Putamen (tissue), 1 donor: Measurements from ENCODE around the gene CDKN2A.

Source experiments
- DNase-seq: peaks from one replicate; pipeline ENCODE4 v3.0.0-alpha.2; 2016; ENCODE audit warnings: low spot score

The CDKN2A gene

DNA sequence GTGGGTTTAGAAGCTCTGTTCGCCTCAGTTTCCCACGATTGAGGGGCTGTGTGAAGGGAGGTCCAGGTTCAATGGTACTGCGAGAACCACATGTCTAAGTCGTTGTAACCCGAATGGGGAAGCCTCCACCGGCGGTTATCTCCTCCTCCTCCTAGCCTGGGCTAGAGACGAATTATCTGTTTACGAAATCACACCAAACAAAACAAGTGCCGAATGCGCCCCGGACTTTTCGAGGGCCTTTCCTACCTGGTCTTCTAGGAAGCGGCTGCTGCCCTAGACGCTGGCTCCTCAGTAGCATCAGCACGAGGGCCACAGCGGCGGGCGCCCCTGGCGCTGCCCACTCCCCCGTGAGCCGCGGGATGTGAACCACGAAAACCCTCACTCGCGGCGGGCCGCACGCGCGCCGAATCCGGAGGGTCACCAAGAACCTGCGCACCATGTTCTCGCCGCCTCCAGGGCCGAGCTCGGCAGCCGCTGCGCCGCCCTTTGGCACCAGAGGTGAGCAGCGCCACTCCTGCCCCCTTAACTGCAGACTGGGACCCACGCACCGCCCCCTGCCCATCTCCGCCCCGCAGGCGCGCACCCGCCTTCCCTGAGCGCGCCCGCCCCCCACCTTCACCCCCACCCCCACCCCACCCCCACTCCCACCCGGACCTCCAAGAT lies at the start of gene CDKN2A:
Gene CDKN2A, minus strand, starts transcription at position 500 of the 663 bp plus-strand sequence.
- DNase-seq = no peak

DNA sequence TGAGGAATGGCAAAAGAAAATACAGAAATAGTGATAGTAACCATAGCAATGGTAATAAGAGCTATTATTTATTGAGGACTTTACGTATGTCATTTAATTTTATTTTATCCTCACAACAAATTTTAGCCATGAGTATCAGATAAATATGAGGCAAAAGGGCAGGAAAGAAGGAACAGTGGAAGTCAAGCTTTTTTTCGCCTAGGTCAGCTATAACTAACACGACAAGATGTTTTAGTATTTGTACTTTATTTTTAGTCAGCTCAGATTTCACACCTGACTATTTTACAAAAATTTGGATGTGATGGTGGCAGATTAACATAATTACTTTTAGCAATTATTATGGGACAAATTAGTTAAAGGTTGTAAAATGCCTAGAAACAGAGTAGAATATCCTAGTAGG lies 49.7 kb upstream of the CDKN2A start:
- no peak for DNase-seq

DNA sequence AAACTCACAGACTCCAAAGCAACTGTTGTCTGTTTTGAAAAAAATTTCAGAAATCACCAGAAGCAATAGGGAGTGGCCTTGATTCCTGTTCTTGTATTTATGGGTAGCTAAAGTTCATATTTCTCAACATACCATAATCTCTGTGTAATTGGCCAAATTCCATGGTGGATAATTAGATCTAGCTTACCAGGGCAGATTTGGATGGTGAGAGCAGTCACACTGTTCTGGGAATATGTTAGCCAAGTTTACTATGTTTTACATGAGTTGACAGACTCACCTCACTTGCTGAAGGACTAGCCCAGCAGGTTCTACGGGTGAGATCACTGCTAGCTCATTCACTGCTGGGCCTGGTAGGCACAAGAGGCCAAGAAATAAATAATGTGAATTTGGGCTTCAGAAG lies 47.6 kb upstream of the CDKN2A start:
- DNase-seq = no peak

DNA sequence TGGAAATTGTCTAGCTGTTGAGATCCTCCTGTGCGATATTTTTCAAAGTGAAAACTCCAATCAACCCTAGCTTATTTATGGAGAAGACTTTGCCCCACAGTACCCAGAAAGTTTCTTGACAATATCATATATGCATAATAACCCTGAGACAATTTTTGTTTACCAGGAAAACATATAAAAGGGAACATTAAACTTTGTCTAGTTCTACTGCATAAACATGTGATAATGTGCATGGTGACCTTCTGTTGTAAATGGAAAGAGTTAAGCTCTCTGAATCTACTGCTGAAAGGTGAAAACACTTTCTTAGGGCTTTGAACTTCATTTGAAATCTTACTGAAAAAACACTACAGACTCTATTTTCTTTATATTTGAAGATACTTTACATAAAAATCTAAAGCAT lies 47.2 kb upstream of the CDKN2A start:
- no peak for DNase-seq

DNA sequence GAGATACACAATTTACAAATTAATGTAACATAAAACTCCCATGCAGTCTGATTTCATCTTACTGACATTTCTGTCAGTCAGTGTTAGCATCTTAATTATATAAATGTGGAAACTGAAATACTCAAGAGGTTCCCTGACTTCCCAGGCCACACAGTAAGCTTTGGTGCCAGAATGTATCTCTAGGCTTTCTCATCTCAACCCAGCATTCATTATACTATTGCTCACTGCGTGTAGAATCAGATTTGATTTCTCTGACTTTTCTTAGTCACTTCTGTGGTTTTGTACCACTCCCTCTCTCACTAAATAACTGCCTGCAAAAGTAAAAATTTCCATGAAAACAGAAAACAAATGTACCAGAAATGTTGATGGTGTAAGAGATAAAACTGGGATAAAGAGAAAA lies 46.6 kb upstream of the CDKN2A start:
- no peak for DNase-seq

DNA sequence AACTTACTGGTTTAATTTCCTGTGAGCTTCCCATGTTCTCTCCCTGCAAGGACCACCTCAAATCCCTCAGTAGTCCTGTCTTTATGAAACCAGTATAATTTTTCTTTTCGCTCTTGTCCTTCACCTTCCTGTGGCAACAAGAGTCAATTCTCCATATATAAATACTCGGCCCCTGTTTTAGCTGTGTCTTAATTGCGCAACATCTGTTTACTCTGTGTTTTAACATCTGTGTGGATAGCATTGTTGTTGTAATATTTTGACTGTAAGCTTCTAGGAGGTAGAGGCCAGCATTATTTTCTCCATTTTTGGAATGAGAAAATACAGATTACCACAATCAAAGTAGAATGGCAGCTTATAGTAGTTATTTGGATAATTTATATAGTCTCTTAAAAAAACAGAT lies 45.1 kb upstream of the CDKN2A start:
- DNase-seq = no peak

DNA sequence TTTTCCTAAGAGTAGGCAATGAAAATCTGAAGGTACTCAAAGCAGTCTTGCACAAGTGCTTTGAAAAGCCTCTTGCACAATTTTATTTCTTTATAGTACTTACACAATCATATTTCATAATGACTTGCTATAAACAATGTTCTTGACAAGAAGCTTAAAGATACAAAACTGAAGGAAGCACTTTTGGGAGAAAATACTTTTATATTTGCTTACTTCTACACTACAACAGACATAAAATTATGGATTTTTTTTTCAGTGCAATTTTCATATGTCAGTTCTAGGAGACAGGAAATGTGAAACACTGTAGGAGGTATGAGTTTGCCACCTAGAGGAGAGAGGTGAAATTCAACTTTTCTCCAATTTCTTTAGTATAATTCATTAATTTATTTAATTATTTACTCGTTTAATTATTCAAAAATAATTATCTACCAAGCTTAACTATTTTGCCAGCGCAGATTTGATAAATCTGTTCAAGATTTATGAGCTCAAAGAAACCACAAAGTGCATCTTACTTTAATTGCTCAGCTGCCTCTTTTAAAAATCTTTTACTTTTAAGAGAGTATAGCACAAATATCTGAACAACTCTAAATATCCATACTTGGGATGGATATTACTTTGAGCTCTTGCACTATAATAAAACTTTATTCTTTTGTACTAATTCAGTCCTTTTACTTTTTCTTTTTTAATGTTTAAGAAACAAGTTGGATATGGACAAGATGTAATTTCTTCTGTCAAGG lies 43.9 kb upstream of the CDKN2A start:
- DNase-seq = no peak

DNA sequence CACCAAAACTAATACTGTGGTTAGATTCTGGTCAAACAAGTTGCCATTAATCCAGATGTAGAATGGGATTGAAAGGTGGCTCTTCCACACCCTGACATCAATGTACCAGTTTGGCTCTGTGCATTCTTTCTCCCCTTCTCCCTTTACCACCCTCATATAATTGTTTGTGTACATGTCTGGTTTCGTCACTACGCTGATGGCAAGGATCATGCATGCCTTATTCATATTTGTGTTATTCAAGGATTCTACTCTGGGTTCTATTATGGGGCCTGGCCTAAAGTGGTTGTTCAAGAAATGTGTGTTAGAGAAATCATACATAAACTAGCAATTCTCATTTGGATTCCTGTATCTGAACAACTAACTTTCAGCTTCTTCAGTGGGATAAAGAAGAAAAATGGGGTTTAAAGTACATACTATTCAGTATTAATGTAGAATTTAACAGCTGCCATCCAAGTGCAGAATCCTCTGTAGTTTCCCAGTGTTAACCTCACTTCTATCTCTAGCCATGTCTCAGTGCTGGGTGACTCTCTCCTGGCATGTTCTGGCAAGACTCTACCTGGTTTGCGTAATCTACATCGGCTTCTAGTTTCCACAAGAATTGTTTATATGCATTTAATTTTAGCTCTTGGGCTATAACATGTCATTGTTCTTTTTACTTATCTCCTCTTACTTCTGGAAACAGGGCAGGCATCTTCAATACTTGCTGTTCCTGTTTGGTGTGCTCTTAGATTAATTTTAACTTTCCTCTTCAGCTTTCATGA lies 42.9 kb upstream of the CDKN2A start:
- DNase-seq = no peak

DNA sequence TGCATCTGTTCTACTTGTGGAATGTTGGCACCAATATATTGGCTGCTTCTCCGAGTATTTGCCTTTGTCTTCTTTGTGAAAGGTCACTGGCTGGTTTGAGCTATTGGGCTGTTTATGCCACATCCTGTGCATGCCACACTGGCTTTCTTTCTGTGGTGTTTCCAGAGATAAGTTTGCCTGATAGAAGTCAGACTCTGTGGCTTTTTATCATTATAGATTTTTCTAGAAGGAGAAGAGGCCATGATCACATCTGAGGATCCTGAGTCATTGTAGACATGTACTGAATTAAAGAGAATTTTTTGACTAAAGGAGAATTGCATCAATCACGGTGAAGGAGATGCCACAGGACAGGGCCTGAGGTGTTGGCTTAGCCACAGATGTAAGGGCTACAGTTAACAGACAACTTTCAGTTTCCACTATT lies 41.4 kb upstream of the CDKN2A start:
- no peak for DNase-seq

DNA sequence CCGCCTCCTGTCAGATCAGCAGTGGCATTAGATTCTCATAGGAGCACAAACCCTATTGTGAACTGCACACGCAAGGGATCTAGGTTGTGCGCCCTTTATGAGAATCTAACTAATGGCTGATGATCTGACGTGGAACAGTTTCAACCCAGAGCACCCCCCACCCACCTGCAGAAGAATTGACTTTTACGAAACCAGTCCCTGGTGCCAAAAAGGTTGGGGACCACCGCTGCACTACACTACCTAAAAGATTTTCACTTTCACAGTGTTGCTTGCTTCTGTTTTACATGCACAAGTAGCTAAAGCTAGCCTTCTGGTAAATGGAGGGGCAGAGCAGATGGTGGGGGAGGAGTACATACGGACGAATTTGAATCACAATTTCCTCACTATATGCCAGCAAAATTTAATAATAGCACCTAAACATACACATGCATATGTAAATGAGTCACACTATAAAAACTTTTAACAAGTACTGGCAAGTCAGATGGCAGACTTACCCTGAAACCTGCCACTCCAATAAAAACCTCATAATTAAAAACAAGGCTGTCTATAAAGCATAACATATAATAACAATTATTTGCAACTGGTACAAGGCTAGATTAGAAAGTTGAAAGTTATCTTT lies 38.9 kb upstream of the CDKN2A start:
- DNase-seq = no peak

DNA sequence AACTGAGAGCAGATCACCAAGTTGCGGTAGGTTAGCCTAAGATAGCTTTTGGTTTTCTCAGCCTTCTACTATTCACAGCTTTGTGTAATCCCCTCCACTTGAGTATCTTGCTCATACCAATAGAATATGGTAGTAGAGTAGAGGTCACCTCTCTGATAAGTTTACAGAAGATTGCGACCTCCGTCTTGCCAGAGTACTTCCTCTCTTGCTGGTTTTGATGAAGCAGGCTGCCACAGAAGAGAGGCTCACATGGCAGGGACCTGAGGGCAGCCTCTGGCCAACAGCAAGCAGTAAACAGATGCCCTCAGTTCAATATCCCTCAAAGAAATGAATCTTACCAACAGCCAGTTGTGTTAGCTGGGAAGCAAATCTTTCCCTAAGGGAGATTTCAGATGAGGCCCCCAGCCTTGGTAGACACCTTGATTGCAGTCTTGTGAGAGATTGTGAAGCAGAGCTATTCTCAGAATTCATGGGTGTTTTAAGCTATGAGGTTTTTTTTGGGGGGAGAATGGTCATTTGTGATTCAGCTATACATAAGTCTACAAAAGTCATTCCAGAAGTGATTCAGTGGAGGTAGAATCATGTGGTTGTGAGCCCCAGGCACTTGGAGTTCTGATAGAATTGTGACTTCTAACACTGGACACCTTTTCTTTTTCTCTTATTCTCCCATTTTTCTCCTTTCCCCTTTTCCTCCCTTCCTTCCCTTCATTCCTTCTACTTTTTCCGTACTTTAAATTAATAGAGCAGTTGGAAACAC lies 37.6 kb upstream of the CDKN2A start:
- no peak for DNase-seq

DNA sequence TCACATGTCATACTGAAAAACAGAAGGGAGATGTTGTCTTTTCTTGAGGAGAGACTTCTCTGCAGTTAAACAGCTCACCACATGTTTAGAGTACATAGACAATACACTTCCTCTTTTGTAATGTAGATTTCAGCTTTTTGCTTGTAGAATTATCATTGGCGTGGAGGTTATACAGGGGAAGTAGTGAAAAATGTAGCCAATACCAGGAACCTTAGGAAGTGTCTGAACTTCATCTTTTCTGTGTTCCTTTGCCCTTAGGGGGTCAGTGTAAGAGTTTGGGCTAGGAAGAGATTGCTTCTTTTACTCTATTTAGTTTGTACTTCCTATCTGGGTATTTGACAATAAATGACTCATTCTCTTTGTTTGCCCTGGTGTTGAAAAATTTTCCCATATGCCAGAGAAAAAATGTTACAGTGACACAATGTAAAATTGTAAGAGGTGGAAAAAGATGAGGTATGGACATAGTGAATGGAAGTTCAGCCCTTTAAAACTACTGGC lies 36.0 kb upstream of the CDKN2A start:
- DNase-seq = no peak

DNA sequence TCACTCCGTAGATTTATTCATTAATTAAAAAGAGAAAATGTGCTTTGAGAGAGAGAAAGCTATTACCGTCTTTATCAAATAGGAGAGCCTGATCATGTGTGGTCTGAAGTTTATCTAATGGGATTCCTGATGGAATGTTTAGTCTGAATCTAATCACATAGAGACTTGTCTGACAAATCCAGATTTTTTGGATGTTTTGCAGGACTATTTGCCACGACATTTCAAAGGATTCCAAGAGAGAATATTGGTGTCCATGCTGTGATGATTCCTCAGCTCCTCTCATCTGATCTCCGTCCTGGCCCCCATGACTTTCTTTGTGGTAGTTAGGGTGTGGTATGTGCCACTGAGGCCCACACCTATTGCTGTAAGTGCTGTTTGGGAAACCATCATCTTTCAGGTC lies 35.0 kb upstream of the CDKN2A start:
- DNase-seq = no peak

DNA sequence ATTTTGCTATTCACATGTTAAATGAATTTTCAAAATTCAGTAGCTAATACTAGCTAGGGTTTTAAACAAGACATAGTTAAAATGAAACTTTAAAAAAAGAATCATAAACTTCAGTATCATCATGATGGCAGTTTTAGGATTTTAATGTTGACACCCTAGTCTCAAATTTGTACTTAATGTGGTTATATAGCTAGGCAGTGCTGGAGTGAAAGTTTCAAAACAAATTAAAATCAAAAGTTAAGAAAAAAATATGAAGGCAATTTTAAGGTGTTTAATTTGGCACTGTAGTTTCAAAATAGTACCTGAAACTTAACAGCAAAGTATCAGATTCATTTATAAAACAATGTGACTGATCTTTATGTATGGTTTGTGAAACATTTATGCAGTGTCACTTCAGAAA lies 34.2 kb upstream of the CDKN2A start:
- no peak for DNase-seq

DNA sequence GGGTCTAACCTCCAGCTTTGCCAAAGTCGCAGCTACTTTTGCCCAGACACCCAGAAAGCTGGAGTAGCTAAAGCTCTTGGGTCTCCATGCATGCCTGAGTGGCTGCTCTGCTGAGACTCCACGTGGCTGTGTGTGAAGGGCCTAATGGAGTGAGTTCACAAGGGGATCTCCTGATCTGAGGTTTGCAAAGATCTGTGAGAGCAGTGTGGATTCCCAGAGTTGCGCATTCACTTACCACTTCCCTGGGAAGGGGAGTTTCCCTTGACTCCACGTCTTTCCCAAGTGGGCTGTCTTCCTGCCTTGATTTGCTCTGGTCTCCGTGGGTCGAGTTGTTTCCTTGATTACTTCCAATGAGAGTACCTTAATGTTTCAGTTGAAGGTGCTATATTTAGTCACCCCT lies 32.5 kb upstream of the CDKN2A start:
- no peak for DNase-seq

DNA sequence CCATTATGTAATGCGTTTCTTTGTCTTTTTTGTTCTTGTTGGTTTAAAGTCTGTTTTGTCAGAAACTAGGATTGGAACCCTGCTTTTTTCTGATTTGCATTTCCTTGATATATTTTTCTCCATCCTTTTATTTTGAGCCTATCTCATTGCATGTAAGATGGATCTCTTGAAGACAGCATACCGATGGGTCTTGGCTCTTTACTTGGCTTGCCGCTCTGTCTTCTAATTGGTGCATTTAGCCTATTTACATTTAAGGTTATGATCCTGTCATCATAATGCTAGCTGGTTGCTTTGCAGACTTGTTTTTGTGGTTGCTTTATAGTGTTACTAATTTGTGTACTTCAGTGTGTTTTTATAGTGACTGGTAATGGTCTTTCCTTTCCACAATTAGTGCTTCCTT lies 28.2 kb upstream of the CDKN2A start:
- no peak for DNase-seq

DNA sequence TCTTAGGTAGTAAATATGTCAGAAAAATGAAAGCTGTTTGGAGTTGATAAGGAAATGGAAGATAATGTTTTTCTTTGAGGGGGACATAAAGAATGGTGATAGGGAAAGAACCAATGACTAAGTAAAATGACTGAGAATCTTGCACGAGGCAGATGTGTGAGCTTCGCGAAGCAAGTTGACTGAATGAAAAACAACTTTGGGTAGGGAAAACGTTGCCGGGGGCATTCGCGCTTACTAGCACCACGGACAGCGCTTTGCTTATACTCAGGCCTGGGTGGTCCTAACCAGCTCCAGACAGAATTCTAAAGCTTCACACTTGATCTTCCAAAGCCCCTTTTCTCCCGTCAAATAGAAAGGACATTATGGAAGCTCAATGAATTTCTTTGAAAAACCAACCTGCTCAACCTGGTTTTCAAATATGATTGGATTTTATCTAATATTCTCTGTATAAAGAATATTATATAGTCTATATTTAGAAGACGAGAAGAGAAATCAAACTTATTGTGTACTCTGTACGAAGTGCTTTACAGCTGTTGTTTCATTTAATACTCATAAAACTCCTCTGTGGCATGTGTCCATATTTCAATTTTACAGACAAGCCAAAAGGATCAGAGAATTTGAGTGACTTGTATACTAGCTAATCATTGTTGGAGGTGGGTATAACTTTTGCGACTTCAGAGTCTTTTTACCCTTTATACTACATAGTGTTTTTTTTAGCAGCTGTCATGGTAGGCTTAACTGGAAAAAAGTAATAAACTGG lies 16.9 kb upstream of the CDKN2A start:
- no peak for DNase-seq

DNA sequence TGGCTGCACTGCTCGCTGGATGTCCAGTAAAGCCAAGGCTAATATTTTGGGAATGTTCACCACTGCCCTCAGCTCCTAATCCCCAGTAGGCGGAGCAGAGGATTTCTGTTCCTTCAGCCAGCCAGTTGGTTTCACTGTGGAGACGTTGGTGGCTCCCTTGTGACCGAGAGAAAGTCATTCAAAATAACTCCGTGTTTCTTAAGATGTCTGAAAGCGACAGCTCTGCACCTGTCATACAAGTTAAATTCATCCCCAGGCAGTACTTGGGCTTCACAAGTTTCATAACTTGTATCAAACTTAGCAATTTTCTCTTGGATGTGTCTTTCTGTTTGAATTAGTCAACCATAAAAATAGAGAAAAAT lies 15.3 kb upstream of the CDKN2A start:
- DNase-seq = no peak

DNA sequence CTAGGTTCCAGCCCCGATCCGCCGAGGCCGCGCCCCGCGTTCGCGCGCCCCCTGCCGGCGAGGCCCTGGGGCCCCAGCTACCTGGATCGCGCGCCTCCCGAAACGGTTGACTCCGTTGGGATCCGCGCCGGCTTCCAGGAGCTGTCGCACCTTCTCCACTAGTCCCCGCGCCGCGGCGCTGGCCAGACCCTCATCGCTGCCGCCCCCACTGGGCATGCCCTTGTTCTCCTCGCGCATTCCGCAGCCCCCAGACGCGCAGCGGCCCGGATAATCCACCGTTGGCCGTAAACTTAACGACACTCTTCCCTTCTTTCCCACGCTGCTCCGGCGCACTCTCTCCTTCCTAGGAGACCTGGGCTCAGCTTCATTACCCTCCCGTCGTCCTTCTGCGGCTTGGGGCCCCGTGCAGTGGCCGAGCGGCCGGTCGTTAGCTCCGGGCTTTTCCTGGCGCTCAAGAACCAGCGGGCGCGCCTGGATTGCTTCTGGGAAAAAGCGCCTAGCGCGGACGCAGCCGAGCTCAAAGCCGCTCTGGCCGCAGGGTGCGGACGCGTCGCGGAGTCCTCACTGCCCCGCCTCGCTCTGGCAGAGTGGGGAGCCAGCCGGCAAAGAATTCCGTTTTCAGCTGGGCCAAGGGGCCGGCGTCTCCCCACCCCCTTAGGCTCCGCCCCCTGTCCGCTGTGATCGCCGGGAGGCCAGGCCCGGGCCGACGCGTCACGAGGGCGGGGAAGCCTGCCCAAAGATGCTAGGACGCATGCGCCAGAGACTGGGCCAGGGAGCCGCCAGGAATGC lies 14.7 kb upstream of the CDKN2A start, which contains the start of gene CDKN2B:
Gene CDKN2B, minus strand, starts transcription at position 589 of the 789 bp plus-strand sequence. Its CDS starts 352 bp downstream, at position 237.
- peak; percentile 90 for DNase-seq

DNA sequence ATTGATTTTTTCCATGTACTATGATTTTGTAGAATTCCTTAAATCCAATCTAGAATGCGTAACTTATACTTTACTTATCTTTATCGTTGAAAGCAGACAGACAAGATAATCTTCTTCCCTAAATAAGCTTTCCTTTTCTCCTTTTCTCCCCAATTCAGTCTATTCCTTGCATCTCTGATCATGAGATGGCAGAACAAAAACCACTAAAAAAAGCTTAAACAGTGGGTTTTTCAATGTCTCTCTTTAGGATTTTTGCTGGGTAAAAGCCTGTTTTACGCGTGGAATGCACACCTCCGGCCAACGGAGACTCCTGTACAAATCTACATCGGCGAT lies 14.2 kb upstream of the CDKN2A start:
- DNase-seq = no peak
